HepG2 (cell line): ENCODE data around the gene FOSB. TPM values are rescaled to one million over a fixed set of nuclear protein-coding genes. Genes with fewer than 3 reads are reported as not detected.

Experiments
- FOXP1 ChIP-seq, 2 experiments: fragments of 450-650 bp in 1 of 2; IDR thresholded peaks; 2 replicates each; pipeline ENCODE4 v1.6.1; 2017 to 2018; ENCODE audit warnings: antibody characterized with exemption in 1 of 2
- KAT8 ChIP-seq: IDR thresholded peaks from 2 replicates; pipeline ENCODE4 v1.6.1; 2016; ENCODE audit warnings: missing genetic modification reagents, missing compliant biosample characterization
- NR3C1 ChIP-seq: sonication (generic); formaldehyde crosslinking; IDR thresholded peaks from 2 replicates; pipeline ENCODE4 v1.4.0; 2020; ENCODE audit warnings: missing genetic modification reagents
- RAD21 ChIP-seq: fragments of 450-650 bp; formaldehyde crosslinking; IDR thresholded peaks from 2 replicates; pipeline ENCODE4 v1.5.0; 2020; ENCODE audit warnings: mild to moderate bottlenecking
- RFX3 ChIP-seq: IDR thresholded peaks from 2 replicates; pipeline ENCODE4 v1.6.1; 2016; ENCODE audit warnings: missing biosample characterization, missing genetic modification reagents
- SOX6 ChIP-seq, 2 experiments: fragments of 450-650 bp in 1 of 2; sonication (generic) in 1 of 2; formaldehyde crosslinking in 1 of 2; IDR thresholded peaks; 2 replicates each; pipeline versions ENCODE4 v1.4.0 to v1.6.1; 2017 to 2020; ENCODE audit warnings: antibody characterized with exemption in 1 of 2, mild to moderate bottlenecking in 1 of 2, missing genetic modification reagents in 1 of 2
- TMF1 ChIP-seq: sonication (generic); formaldehyde crosslinking; IDR thresholded peaks from 2 replicates; pipeline ENCODE4 v1.8.1; 2022; ENCODE audit warnings: low read depth, missing genetic modification reagents
- ZFP1 ChIP-seq: IDR thresholded peaks from 2 replicates; pipeline ENCODE4 v1.6.1; 2016
- ZFP82 ChIP-seq: sonication (generic); formaldehyde crosslinking; IDR thresholded peaks from 2 replicates; pipeline ENCODE4 v1.5.1; 2020; ENCODE audit warnings: mild to moderate bottlenecking, missing genetic modification reagents, borderline replicate concordance
- ZFP90 ChIP-seq: sonication (generic); formaldehyde crosslinking; IDR thresholded peaks from 2 replicates; pipeline ENCODE4 v1.8.0; 2022; ENCODE audit warnings: missing genetic modification reagents, mild to moderate bottlenecking, inconsistent platforms, borderline replicate concordance
- ZKSCAN8 ChIP-seq: IDR thresholded peaks from 2 replicates; pipeline ENCODE4 v1.6.1; 2016; ENCODE audit warnings: borderline replicate concordance, missing genetic modification reagents, missing compliant biosample characterization
- ZNF556 ChIP-seq: sonication (generic); formaldehyde crosslinking; IDR thresholded peaks from 2 replicates; pipeline ENCODE4 v1.4.0; 2020; ENCODE audit warnings: mild to moderate bottlenecking, missing genetic modification reagents, borderline replicate concordance
- ZNF558 ChIP-seq: sonication (generic); formaldehyde crosslinking; IDR thresholded peaks from 2 replicates; pipeline ENCODE4 v1.9.0; 2022; ENCODE audit warnings: mild to moderate bottlenecking, missing genetic modification reagents, borderline replicate concordance
- ZNF564 ChIP-seq: sonication (generic); formaldehyde crosslinking; IDR thresholded peaks from 2 replicates; pipeline ENCODE4 v1.8.1; 2023; ENCODE audit warnings: mild to moderate bottlenecking, missing genetic modification reagents
- polyA plus RNA-seq, 8 experiments: library from polyadenylated mRNA; depleted of rRNA in 3 of 8; stranded (reverse) in 7 of 8; unstranded in 1 of 8; fragments of >200 nt; fragmentation: Illumina TruSeq in 4 of 8; extraction: Trizol in 4 of 8; gene quantifications; 2 replicates each; pipeline versions ENCODE4 v1.2.1 to v1.2.3, GENCODE V29; 2011 to 2016; ENCODE audit warnings: low read depth in 4 of 8, missing spikeins in 1 of 8, mixed read lengths in 1 of 8; ENCODE audit not compliant: insufficient read depth in 1 of 8
- total RNA-seq, 5 experiments: library from RNA; depleted of rRNA; stranded (reverse); fragments of >200 nt; fragmentation: Illumina TruSeq; extraction: Trizol; gene quantifications; 2 replicates each; pipeline ENCODE4 v1.2.3, GENCODE V29; 2016; ENCODE audit warnings: low read depth in 1 of 5
- TF ChIP-seq, protein P1 (sequence below): sonication (generic); formaldehyde crosslinking; IDR thresholded peaks from 2 replicates; pipeline ENCODE4 v1.4.0; 2020; ENCODE audit warnings: missing genetic modification reagents, borderline replicate concordance
- TF ChIP-seq, protein P2 (sequence below): sonication (generic); formaldehyde crosslinking; IDR thresholded peaks from 2 replicates; pipeline ENCODE4 v1.5.0; 2020; ENCODE audit warnings: mild to moderate bottlenecking, missing genetic modification reagents
- TF ChIP-seq, protein P3 (sequence below): fragments of 450-650 bp; IDR thresholded peaks from 2 replicates; pipeline ENCODE4 v1.6.1; 2016
- TF ChIP-seq, protein P4 (sequence below): sonication (generic); formaldehyde crosslinking; IDR thresholded peaks from 2 replicates; pipeline ENCODE4 v1.4.0; 2020; ENCODE audit warnings: missing genetic modification reagents, borderline replicate concordance
- TF ChIP-seq, protein P5 (sequence below): sonication (generic); formaldehyde crosslinking; IDR thresholded peaks from 2 replicates; pipeline ENCODE4 v1.5.0; 2020; ENCODE audit warnings: missing genetic modification reagents

The FOSB gene
- total and polyA plus RNA-seq, 2 of the 13 experiments (the other 11 are each of a cell fraction or from before 2014, with no cell fraction given) = 2.8 to 6.0 TPM

DNA sequence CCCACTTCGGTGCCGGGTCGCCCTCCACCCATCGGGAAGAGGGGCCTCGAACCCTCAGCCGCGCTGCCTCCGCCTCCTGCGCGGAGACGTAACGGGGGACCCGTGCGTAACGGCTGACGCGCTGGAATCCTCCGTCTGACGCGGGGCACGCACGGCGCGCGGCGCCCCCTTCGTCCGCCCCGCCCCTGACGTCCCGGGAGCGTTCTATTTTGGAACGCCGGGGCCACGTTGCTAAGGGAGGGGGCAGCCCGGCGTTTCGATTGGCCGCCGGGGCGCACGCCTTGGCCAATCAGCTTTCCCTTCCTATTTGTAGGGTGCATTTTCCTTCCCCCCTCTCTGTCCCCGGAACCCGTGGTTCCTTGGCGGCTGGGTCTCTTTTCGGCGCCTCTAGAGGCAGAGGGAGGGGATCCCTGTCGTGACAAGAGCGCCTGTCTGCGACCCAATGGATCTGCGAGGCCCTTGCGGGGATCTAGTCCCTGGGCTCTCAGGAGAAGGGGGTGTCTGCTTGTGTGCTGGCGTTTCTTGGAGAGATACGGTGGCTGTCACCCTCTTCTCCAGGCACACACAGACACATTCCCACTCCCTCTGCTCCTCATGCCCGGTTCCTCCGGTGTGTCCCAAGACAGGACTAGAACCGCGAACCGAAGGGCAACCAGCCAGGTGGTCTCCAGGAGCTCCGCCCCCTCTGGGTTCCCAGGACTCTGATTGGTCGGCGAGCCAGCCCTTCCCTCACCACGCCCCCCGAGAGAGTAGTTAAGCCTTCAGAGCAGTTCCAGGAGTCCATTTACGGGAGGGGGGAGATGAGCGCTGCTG is 1.5 kb downstream of the FOSB start (continued):
- TF ChIP-seq RAD21 (CRISPR knock-in tag) (0 out of 2 replicates have a peak, but pooled peaks have one; percentile 13), NR3C1 (CRISPR knock-in tag) (no peak), KAT8 (CRISPR knock-in tag) (peak; percentile 79), ZKSCAN8 (CRISPR knock-in tag) (no peak), ZNF564 (CRISPR knock-in tag) (peak; percentile 67; the same call in 1 of the 2 replicates), SOX6 (IDR thresholded peaks at IDR 0.05) (no peak), SOX6 (CRISPR knock-in tag; IDR thresholded peaks at IDR 0.05) (peak; percentile 76), TMF1 (no peak), ZNF558 (CRISPR knock-in tag) (no peak), ZFP90 (CRISPR knock-in tag) (no peak), FOXP1 (IDR thresholded peaks at IDR 0.05) (no peak), FOXP1 (CRISPR knock-in tag; IDR thresholded peaks at IDR 0.05) (no peak), ZNF556 (CRISPR knock-in tag) (no peak), ZFP82 (CRISPR knock-in tag) (no peak), ZFP1 (CRISPR knock-in tag) (no peak), RFX3 (CRISPR knock-in tag) (peak; percentile 73)
- TF ChIP-seq, protein P1, sequence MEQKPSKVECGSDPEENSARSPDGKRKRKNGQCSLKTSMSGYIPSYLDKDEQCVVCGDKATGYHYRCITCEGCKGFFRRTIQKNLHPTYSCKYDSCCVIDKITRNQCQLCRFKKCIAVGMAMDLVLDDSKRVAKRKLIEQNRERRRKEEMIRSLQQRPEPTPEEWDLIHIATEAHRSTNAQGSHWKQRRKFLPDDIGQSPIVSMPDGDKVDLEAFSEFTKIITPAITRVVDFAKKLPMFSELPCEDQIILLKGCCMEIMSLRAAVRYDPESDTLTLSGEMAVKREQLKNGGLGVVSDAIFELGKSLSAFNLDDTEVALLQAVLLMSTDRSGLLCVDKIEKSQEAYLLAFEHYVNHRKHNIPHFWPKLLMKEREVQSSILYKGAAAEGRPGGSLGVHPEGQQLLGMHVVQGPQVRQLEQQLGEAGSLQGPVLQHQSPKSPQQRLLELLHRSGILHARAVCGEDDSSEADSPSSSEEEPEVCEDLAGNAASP = 0 out of 2 replicates have a peak, but pooled peaks have one; percentile 31
- TF ChIP-seq, protein P2, sequence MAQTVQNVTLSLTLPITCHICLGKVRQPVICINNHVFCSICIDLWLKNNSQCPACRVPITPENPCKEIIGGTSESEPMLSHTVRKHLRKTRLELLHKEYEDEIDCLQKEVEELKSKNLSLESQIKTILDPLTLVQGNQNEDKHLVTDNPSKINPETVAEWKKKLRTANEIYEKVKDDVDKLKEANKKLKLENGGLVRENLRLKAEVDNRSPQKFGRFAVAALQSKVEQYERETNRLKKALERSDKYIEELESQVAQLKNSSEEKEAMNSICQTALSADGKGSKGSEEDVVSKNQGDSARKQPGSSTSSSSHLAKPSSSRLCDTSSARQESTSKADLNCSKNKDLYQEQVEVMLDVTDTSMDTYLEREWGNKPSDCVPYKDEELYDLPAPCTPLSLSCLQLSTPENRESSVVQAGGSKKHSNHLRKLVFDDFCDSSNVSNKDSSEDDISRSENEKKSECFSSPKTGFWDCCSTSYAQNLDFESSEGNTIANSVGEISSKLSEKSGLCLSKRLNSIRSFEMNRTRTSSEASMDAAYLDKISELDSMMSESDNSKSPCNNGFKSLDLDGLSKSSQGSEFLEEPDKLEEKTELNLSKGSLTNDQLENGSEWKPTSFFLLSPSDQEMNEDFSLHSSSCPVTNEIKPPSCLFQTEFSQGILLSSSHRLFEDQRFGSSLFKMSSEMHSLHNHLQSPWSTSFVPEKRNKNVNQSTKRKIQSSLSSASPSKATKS (CRISPR knock-in tag) = no peak
- TF ChIP-seq, protein P3, sequence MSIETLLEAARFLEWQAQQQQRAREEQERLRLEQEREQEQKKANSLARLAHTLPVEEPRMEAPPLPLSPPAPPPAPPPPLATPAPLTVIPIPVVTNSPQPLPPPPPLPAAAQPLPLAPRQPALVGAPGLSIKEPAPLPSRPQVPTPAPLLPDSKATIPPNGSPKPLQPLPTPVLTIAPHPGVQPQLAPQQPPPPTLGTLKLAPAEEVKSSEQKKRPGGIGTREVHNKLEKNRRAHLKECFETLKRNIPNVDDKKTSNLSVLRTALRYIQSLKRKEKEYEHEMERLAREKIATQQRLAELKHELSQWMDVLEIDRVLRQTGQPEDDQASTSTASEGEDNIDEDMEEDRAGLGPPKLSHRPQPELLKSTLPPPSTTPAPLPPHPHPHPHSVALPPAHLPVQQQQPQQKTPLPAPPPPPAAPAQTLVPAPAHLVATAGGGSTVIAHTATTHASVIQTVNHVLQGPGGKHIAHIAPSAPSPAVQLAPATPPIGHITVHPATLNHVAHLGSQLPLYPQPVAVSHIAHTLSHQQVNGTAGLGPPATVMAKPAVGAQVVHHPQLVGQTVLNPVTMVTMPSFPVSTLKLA = peak; percentile 73
- TF ChIP-seq, protein P4, sequence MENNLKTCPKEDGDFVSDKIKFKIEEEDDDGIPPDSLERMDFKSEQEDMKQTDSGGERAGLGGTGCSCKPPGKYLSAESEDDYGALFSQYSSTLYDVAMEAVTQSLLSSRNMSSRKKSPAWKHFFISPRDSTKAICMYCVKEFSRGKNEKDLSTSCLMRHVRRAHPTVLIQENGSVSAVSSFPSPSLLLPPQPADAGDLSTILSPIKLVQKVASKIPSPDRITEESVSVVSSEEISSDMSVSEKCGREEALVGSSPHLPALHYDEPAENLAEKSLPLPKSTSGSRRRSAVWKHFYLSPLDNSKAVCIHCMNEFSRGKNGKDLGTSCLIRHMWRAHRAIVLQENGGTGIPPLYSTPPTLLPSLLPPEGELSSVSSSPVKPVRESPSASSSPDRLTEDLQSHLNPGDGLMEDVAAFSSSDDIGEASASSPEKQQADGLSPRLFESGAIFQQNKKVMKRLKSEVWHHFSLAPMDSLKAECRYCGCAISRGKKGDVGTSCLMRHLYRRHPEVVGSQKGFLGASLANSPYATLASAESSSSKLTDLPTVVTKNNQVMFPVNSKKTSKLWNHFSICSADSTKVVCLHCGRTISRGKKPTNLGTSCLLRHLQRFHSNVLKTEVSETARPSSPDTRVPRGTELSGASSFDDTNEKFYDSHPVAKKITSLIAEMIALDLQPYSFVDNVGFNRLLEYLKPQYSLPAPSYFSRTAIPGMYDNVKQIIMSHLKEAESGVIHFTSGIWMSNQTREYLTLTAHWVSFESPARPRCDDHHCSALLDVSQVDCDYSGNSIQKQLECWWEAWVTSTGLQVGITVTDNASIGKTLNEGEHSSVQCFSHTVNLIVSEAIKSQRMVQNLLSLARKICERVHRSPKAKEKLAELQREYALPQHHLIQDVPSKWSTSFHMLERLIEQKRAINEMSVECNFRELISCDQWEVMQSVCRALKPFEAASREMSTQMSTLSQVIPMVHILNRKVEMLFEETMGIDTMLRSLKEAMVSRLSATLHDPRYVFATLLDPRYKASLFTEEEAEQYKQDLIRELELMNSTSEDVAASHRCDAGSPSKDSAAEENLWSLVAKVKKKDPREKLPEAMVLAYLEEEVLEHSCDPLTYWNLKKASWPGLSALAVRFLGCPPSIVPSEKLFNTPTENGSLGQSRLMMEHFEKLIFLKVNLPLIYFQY (CRISPR knock-in tag) = no peak
- TF ChIP-seq, protein P5, sequence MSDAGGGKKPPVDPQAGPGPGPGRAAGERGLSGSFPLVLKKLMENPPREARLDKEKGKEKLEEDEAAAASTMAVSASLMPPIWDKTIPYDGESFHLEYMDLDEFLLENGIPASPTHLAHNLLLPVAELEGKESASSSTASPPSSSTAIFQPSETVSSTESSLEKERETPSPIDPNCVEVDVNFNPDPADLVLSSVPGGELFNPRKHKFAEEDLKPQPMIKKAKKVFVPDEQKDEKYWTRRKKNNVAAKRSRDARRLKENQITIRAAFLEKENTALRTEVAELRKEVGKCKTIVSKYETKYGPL = no peak
